K562 (cell line): ENCODE results near the gene SYVN1. TPM values are rescaled to one million over a fixed set of nuclear protein-coding genes. Genes with fewer than 3 reads are reported as not detected.

Experiments
- ATF1 ChIP-seq, 2 experiments: fragments of 450-650 bp in 1 of 2; IDR thresholded peaks; 2 replicates each; pipeline ENCODE4 v1.6.1; 2016; ENCODE audit warnings: missing compliant biosample characterization in 1 of 2, missing genetic modification characterization in 1 of 2
- CTBP1 ChIP-seq: fragments of 450-650 bp; IDR thresholded peaks from 2 replicates; pipeline ENCODE4 v1.6.1; 2016; ENCODE audit warnings: borderline replicate concordance
- ETS2 ChIP-seq: IDR thresholded peaks from 2 replicates; pipeline ENCODE4 v1.6.1; 2016; ENCODE audit warnings: borderline replicate concordance, missing genetic modification characterization, mild to moderate bottlenecking, moderate library complexity, missing compliant biosample characterization; ENCODE audit not compliant: poor library complexity, severe bottlenecking
- FOXK1 ChIP-seq: sonication (generic); formaldehyde crosslinking; IDR thresholded peaks from 2 replicates; pipeline ENCODE4 v1.8.0; 2022; ENCODE audit warnings: missing genetic modification reagents, mild to moderate bottlenecking, borderline replicate concordance
- JUND ChIP-seq, 2 experiments: IDR thresholded peaks; 2 replicates in 1 of 2; 3 replicates in 1 of 2; pipeline ENCODE4 v1.6.1; 2011; ENCODE audit warnings: borderline replicate concordance in 2 of 2, low read depth in 2 of 2, low read length in 2 of 2, improper control_type of control experiment in 1 of 2, missing biosample characterization in 1 of 2, missing genetic modification characterization in 1 of 2, missing genetic modification reagents in 1 of 2
- KDM5B ChIP-seq: fragments of 200-600 bp; sonication (generic); IDR thresholded peaks from 2 replicates; pipeline ENCODE4 v1.6.1; 2012; ENCODE audit warnings: low read depth, mild to moderate bottlenecking, moderate library complexity, low read length, control low read depth, inconsistent platforms; ENCODE audit not compliant: insufficient replicate concordance
- MEF2A ChIP-seq: IDR thresholded peaks from 2 replicates; pipeline ENCODE4 v1.6.1; 2011; ENCODE audit warnings: low read depth, mild to moderate bottlenecking, low read length, moderate library complexity; ENCODE audit not compliant: control insufficient read depth
- NFRKB ChIP-seq: fragments of 450-650 bp; IDR thresholded peaks from 2 replicates; pipeline ENCODE4 v1.6.1; 2016; ENCODE audit warnings: low read depth
- SAFB2 ChIP-seq: fragments of 200-400 bp; formaldehyde crosslinking; IDR thresholded peaks from 2 replicates; pipeline ENCODE4 v1.6.1; 2018; ENCODE audit warnings: borderline replicate concordance, low read length, low read depth, moderate library complexity; ENCODE audit not compliant: severe bottlenecking
- SIN3A ChIP-seq, 2 experiments: fragments of 150-350 bp in 1 of 2; IDR thresholded peaks; 2 replicates each; pipeline ENCODE4 v1.6.1; 2011 to 2016; ENCODE audit warnings: borderline replicate concordance in 2 of 2, low read depth in 2 of 2, low read length in 2 of 2, mild to moderate bottlenecking in 2 of 2, moderate library complexity in 2 of 2; ENCODE audit not compliant: control insufficient read depth in 1 of 2
- STAT5B ChIP-seq: fragments of 250-450 bp; sonication (Bioruptor Pico); IDR thresholded peaks from 2 replicates; pipeline ENCODE4 v1.8.0; 2021; ENCODE audit warnings: mild to moderate bottlenecking, inconsistent platforms
- ZNF408 ChIP-seq: fragments of 250-450 bp; sonication (Bioruptor Pico); IDR thresholded peaks from 2 replicates; pipeline ENCODE4 v1.4.0; 2020; ENCODE audit warnings: low read depth, mild to moderate bottlenecking, moderate library complexity
- ZNF707 ChIP-seq: fragments of 250-450 bp; sonication (Bioruptor Pico); conservative IDR thresholded peaks from 2 replicates; pipeline ENCODE4 v1.8.0; 2022; ENCODE audit warnings: inconsistent platforms, mild to moderate bottlenecking, moderate library complexity
- ZNF79 ChIP-seq: fragments of 250-450 bp; sonication (Bioruptor Pico); IDR thresholded peaks from 2 replicates; pipeline ENCODE4 v1.4.0; 2020; ENCODE audit warnings: low read depth, mild to moderate bottlenecking, moderate library complexity
- polyA plus RNA-seq, 8 experiments: library from polyadenylated mRNA; depleted of rRNA in 4 of 8; stranded (reverse) in 5 of 8; unstranded in 3 of 8; fragments of >200 nt; fragmentation: Nextera tagmentation in 2 of 8; fragmentation: Illumina TruSeq in 1 of 8; extraction: Ambion mirVana in 2 of 8; extraction: Trizol in 1 of 8; gene quantifications; 2 replicates each; pipeline versions ENCODE4 v1.2.1 to v1.2.3, GENCODE V29; 2011 to 2014; ENCODE audit warnings: inconsistent platforms in 1 of 8, missing spikeins in 1 of 8
- total RNA-seq, 7 experiments: library from RNA; depleted of rRNA in 6 of 7; stranded (reverse); fragments of >200 nt in 6 of 7; fragmentation: Illumina TruSeq in 2 of 7; extraction: Trizol in 2 of 7; gene quantifications; 2 replicates each; pipeline versions ENCODE4 v1.2.1 to v1.2.3, GENCODE V29; 2011 to 2021; ENCODE audit warnings: low replicate concordance in 1 of 7
- TF ChIP-seq, protein P1 (sequence below), 2 experiments: fragments of 450-650 bp in 1 of 2; IDR thresholded peaks; 2 replicates each; pipeline ENCODE4 v1.6.1; 2011 to 2017; ENCODE audit warnings: low read depth in 2 of 2, antibody characterized with exemption in 1 of 2, borderline replicate concordance in 1 of 2, low read length in 1 of 2, mild to moderate bottlenecking in 1 of 2, mixed read lengths in 1 of 2; ENCODE audit not compliant: control insufficient read depth in 1 of 2
- TF ChIP-seq, protein P2 (sequence below): sonication (generic); formaldehyde crosslinking; IDR thresholded peaks from 2 replicates; pipeline ENCODE4 v1.8.0; 2022; ENCODE audit warnings: missing genetic modification reagents, mild to moderate bottlenecking, borderline replicate concordance
- TF ChIP-seq, protein P3 (sequence below): fragments of 450-650 bp; formaldehyde crosslinking; IDR thresholded peaks from 2 replicates; pipeline ENCODE4 v1.4.0; 2020; ENCODE audit warnings: mild to moderate bottlenecking, mixed read lengths

SYVN1 gene
- total and polyA plus RNA-seq, 9 of the 15 experiments (the other 6 are each of a cell fraction or from before 2014, with no cell fraction given), result 0.41 to 47.4 (median 9.9) TPM

DNA sequence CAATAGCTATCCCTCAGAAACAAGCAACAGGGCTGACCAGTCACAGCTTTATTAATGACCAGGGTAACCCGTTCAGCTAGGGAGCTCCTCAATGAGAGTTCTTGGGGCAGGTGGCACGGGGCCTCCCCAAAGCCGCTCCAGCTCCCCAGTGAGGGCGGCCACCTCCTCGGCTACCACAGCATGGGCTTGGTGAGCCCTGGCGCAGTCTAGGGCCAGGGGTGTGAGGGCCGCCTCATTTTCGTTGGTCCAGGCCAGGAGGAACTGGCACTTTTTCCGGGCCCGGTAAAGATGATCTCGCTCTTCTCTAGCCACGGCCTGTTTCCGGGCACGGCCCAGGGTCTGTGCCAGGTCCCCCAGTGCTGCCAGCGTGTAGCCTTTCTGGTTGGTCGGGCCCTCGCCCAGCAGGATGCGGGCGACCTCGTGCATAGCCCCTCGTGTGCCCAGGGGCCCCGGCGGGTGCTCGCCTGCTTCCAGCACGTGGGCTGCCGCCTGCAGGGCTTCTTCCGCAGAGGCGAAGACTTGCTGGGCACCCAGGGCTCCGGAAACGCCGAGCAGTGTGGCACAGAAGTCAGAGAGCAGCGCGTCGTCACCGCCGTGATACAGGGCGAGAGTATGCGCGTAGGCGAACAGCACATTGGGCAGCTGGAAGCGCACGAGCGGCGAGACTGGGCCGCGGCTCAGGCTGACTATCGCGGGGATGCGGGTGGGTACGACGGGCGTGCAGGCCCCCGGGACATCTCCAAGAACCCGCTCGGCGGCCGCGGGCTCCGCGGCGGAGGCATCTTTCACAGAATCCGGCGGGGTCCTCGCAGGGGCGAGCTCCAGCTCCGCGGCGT, 17.7 kb downstream of the SYVN1 start (continued):
- TF ChIP-seq ATF1 (CRISPR knock-in tag; IDR thresholded peaks at IDR 0.05) (no peak), ATF1 (tag; IDR thresholded peaks at IDR 0.05) (no peak), JUND (IDR thresholded peaks at IDR 0.05; ENCODE audit: borderline replicate concordance, low read depth, low read length) (no peak), JUND (tag; IDR thresholded peaks at IDR 0.05; ENCODE audit: borderline replicate concordance, low read depth, low read length) (no peak), KDM5B (no peak), MEF2A (no peak), NFRKB (no peak), ETS2 (no peak), SAFB2 (no peak), FOXK1 (peak; percentile 44; the same call in 1 of the 2 replicates), ZNF707 (CRISPR knock-in tag) (no peak), SIN3A (IDR thresholded peaks at IDR 0.05; ENCODE audit: borderline replicate concordance in 2 of 2, control insufficient read depth in 1 of 2, low read depth in 2 of 2, low read length in 2 of 2) (no peak), CTBP1 (no peak), STAT5B (no peak), ZNF408 (CRISPR knock-in tag) (no peak), ZNF79 (no peak)
- TF ChIP-seq, protein P1, sequence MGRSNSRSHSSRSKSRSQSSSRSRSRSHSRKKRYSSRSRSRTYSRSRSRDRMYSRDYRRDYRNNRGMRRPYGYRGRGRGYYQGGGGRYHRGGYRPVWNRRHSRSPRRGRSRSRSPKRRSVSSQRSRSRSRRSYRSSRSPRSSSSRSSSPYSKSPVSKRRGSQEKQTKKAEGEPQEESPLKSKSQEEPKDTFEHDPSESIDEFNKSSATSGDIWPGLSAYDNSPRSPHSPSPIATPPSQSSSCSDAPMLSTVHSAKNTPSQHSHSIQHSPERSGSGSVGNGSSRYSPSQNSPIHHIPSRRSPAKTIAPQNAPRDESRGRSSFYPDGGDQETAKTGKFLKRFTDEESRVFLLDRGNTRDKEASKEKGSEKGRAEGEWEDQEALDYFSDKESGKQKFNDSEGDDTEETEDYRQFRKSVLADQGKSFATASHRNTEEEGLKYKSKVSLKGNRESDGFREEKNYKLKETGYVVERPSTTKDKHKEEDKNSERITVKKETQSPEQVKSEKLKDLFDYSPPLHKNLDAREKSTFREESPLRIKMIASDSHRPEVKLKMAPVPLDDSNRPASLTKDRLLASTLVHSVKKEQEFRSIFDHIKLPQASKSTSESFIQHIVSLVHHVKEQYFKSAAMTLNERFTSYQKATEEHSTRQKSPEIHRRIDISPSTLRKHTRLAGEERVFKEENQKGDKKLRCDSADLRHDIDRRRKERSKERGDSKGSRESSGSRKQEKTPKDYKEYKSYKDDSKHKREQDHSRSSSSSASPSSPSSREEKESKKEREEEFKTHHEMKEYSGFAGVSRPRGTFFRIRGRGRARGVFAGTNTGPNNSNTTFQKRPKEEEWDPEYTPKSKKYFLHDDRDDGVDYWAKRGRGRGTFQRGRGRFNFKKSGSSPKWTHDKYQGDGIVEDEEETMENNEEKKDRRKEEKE (IDR thresholded peaks at IDR 0.05; ENCODE audit: borderline replicate concordance in 1 of 2, control insufficient read depth in 1 of 2, low read depth in 2 of 2, low read length in 1 of 2), result no peak
- TF ChIP-seq, protein P2, sequence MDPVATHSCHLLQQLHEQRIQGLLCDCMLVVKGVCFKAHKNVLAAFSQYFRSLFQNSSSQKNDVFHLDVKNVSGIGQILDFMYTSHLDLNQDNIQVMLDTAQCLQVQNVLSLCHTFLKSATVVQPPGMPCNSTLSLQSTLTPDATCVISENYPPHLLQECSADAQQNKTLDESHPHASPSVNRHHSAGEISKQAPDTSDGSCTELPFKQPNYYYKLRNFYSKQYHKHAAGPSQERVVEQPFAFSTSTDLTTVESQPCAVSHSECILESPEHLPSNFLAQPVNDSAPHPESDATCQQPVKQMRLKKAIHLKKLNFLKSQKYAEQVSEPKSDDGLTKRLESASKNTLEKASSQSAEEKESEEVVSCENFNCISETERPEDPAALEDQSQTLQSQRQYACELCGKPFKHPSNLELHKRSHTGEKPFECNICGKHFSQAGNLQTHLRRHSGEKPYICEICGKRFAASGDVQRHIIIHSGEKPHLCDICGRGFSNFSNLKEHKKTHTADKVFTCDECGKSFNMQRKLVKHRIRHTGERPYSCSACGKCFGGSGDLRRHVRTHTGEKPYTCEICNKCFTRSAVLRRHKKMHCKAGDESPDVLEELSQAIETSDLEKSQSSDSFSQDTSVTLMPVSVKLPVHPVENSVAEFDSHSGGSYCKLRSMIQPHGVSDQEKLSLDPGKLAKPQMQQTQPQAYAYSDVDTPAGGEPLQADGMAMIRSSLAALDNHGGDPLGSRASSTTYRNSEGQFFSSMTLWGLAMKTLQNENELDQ (CRISPR knock-in tag), result peak; percentile 91; the same call in 1 of the 2 replicates
- TF ChIP-seq, protein P3, sequence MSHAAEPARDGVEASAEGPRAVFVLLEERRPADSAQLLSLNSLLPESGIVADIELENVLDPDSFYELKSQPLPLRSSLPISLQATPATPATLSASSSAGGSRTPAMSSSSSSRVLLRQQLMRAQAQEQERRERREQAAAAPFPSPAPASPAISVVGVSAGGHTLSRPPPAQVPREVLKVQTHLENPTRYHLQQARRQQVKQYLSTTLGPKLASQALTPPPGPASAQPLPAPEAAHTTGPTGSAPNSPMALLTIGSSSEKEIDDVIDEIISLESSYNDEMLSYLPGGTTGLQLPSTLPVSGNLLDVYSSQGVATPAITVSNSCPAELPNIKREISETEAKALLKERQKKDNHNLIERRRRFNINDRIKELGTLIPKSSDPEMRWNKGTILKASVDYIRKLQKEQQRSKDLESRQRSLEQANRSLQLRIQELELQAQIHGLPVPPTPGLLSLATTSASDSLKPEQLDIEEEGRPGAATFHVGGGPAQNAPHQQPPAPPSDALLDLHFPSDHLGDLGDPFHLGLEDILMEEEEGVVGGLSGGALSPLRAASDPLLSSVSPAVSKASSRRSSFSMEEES (CRISPR knock-in tag), result no peak
